Mammary epithelial cell (primary cell): ENCODE results near the gene RAPSN.

Experiments used
- EZH2 ChIP-seq: IDR thresholded peaks from 2 replicates; pipeline ENCODE4 v1.6.1; 2012; ENCODE audit warnings: low read length, inconsistent platforms, borderline replicate concordance
- TF ChIP-seq, protein P1 (sequence below), 2 donors: IDR thresholded peaks in 1 of 2; conservative IDR thresholded peaks in 1 of 2; 2 replicates each; pipeline ENCODE4 v1.5.1; 2011 to 2012; ENCODE audit warnings: inconsistent platforms in 2 of 2, low read length in 2 of 2, mild to moderate bottlenecking in 2 of 2, control low read depth in 1 of 2, low read depth in 1 of 2; ENCODE audit not compliant: insufficient read depth in 1 of 2; ENCODE audit errors: extremely low read depth in 1 of 2

GRCh38 chr11:47477753-47478152 lies 28.8 kb upstream of the RAPSN start:
- TF ChIP-seq, protein P1, sequence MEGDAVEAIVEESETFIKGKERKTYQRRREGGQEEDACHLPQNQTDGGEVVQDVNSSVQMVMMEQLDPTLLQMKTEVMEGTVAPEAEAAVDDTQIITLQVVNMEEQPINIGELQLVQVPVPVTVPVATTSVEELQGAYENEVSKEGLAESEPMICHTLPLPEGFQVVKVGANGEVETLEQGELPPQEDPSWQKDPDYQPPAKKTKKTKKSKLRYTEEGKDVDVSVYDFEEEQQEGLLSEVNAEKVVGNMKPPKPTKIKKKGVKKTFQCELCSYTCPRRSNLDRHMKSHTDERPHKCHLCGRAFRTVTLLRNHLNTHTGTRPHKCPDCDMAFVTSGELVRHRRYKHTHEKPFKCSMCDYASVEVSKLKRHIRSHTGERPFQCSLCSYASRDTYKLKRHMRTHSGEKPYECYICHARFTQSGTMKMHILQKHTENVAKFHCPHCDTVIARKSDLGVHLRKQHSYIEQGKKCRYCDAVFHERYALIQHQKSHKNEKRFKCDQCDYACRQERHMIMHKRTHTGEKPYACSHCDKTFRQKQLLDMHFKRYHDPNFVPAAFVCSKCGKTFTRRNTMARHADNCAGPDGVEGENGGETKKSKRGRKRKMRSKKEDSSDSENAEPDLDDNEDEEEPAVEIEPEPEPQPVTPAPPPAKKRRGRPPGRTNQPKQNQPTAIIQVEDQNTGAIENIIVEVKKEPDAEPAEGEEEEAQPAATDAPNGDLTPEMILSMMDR (conservative IDR thresholded peaks at IDR 0.05 in 1 of 2, IDR thresholded peaks at IDR 0.05 in 1 of 2; ENCODE audit: extremely low read depth in 1 of 2, insufficient read depth in 1 of 2, low read depth in 1 of 2, low read length in 2 of 2) = no peak
- TF ChIP-seq EZH2 = no peak
